Coronary artery (tissue), 2 donors: Measurements from ENCODE around the gene CNTNAP1.

Experiments
- DNase-seq: peaks from one replicate; pipeline ENCODE4 v3.0.0-alpha.2; 2017; ENCODE audit warnings: low spot score
- H3K27ac ChIP-seq, 2 donors: fragments of 200-600 bp; sonication (generic); one replicate each; pipeline ENCODE4 v1.5.1; 2016 to 2019
- H3K4me3 ChIP-seq: fragments of 200-600 bp; sonication (generic); 2 replicates; pipeline ENCODE4 v1.5.1; 2016; ENCODE audit warnings: mild to moderate bottlenecking, moderate library complexity
- CTCF ChIP-seq: fragments of 200-600 bp; sonication (generic); IDR thresholded peaks from one replicate; pipeline ENCODE4 v1.5.1; 2019; ENCODE audit warnings: antibody characterized with exemption

The CNTNAP1 gene

DNA sequence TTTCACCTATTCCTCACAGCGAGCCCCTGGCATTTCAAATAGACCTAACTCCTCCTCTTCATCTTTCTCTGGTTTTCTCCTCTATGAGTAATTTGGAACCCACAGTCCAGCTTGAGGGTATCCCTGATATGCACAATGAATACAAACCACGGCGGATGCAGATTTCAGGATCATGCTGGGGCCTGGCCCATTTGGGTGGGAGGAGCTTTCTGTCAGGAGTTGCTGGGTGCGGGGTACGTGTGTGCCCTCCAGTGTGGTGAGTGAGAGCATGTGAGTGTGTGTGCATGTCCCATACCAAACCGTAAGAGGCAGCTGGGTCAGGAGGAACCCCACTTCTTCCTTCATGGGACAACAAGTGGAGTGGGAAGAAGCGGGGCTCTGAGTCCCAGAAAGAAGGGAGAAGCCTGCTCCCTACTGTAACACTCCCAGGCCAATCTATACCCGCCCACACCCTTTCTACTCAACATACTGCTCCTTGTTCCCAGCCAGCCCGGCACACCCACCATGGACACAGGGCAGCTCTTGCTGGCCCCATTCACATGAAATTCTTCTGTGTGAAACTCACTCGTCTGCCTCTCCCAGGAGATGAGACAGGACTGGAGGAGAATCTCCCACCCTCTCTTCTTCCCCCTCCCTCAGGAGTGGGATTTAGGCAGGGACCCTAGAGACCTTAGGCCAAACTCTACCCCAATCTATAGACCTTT lies 18.4 kb downstream of the CNTNAP1 start:
- Histone ChIP-seq H3K27ac (no peak overlapping the region), H3K4me3 (no peak overlapping the region)
- no peak for TF ChIP-seq CTCF
- no peak for DNase-seq

- H3K27ac ChIP-seq = no peak overlapping the region
- TF ChIP-seq CTCF = no peak
- DNase-seq = no peak
- H3K4me3 ChIP-seq = no peak overlapping the region
Measured at GRCh38 chr17:42702446-42702845, 20.1 kb downstream of the CNTNAP1 start.

GRCh38 chr17:42704490-42704836 lies 22.1 kb downstream of the CNTNAP1 start:
- no peak for DNase-seq
- Histone ChIP-seq H3K27ac (no peak overlapping the region), H3K4me3 (no peak overlapping the region)
- no peak for TF ChIP-seq CTCF

DNA sequence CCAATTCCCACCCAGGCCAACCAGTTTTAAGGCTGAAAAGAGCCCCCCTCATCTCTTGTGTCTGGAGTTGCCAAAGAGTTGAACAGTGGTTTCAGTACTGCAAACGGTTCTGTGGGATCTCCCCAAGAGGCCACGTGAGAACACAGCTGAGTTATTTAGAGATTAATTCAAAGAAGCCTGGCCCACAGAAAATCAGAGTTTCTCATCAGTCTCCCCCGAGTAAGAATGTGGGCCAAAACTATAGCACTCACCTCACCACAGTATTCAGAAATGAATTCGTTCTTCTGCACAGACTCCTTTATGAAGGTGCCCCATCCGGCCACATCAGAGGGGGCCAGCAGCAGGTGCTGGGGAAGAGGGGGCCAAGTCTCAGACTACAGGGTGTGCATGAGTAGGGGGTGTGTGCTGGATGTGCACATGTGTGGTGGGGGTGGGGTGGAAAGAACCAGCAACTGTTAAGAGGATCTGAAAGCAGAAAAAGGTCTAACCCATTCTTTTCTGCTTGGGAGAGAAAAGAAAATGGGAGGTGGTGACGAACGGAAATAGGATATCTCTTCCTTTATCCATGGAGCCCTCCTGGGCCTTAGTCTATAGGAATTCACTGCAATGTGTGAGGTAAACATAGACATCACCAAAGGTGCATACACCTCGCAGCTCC lies 22.6 kb downstream of the CNTNAP1 start:
- no peak overlapping the region for H3K27ac ChIP-seq
- no peak for DNase-seq
- no peak for TF ChIP-seq CTCF

GRCh38 chr17:42706732-42707131 lies 24.4 kb downstream of the CNTNAP1 start:
- Histone ChIP-seq H3K27ac (no peak overlapping the region), H3K4me3 (no peak overlapping the region)
- DNase-seq = no peak
- no peak for TF ChIP-seq CTCF

More for the DNA sequence above, 22.6 kb downstream of the CNTNAP1 start:
- H3K4me3 ChIP-seq = no peak overlapping the region

GRCh38 chr17:42708588-42708987 lies 26.3 kb downstream of the CNTNAP1 start:
- H3K4me3 ChIP-seq = no peak overlapping the region
- no peak overlapping the region for H3K27ac ChIP-seq
- TF ChIP-seq CTCF = no peak
- no peak for DNase-seq

GRCh38 chr17:42709561-42709960 lies 27.2 kb downstream of the CNTNAP1 start:
- no peak for TF ChIP-seq CTCF
- H3K4me3 ChIP-seq = no peak overlapping the region
- no peak for DNase-seq
- no peak overlapping the region for H3K27ac ChIP-seq
